GM19467 (cell line): ENCODE results near the gene KCNQ5.
"Not testable (repeated sequence)": the region's sequence is repeated elsewhere in the genome, so short reads cannot be mapped to it uniquely, and the experiment has no call there.

Experiments
- ATAC-seq: cut with Tn5 transposase; IDR thresholded peaks from one replicate; pipeline ENCODE4 v1.9.1; 2021; ENCODE audit warnings: mild to moderate bottlenecking, moderate library complexity; ENCODE audit not compliant: unreplicated experiment

Gene KCNQ5

GRCh38 chr6:73227606-73228255 is 605.9 kb downstream of the KCNQ5 start:
- no peak for ATAC-seq

- ATAC-seq = no peak
Observed at GRCh38 chr6:73231986-73232391, 610.1 kb downstream of the KCNQ5 start.

- ATAC-seq = no peak
Observed at GRCh38 chr6:73233048-73233447, 611.2 kb downstream of the KCNQ5 start.

- ATAC-seq = not testable (repeated sequence)
Observed at GRCh38 chr6:73233971-73234370, 612.1 kb downstream of the KCNQ5 start.

GRCh38 chr6:73234733-73235132 is 612.9 kb downstream of the KCNQ5 start:
- no peak for ATAC-seq

GRCh38 chr6:73236144-73236750 is 614.4 kb downstream of the KCNQ5 start:
- ATAC-seq = no peak

- no peak for ATAC-seq
Observed at GRCh38 chr6:73240730-73241129, 618.9 kb downstream of the KCNQ5 start.

- ATAC-seq = no peak
Observed at GRCh38 chr6:73242001-73242400, 620.1 kb downstream of the KCNQ5 start.
